Endodermal cell (in vitro differentiated cells): Measurements from ENCODE around the gene BLVRB. TPM values are rescaled to one million over a fixed set of nuclear protein-coding genes. Genes with fewer than 3 reads are reported as not detected.

Experiments
- DNase-seq: peaks from one replicate; pipeline ENCODE4 v3.0.0-alpha.2; 2017
- H3K27ac ChIP-seq: 2 replicates; pipeline ENCODE4 v1.5.1; 2013; ENCODE audit warnings: mild to moderate bottlenecking, low read depth, low read length, moderate library complexity
- H3K27me3 ChIP-seq: 2 replicates; pipeline ENCODE4 v1.6.1; 2013; ENCODE audit warnings: mild to moderate bottlenecking, low read length, moderate library complexity; ENCODE audit not compliant: insufficient read depth, control insufficient read depth, poor library complexity, severe bottlenecking
- H3K36me3 ChIP-seq: 2 replicates; pipeline ENCODE4 v1.7.0; 2013; ENCODE audit warnings: mild to moderate bottlenecking, low read length, moderate library complexity; ENCODE audit not compliant: control insufficient read depth, insufficient read depth
- H3K4me1 ChIP-seq: one replicate; pipeline ENCODE4 v1.7.0; 2013; ENCODE audit warnings: low read length; ENCODE audit not compliant: control insufficient read depth, insufficient read depth
- H3K4me3 ChIP-seq: 2 replicates; pipeline ENCODE4 v1.5.1; 2013; ENCODE audit warnings: mild to moderate bottlenecking, low read length, moderate library complexity
- H3K9ac ChIP-seq: 2 replicates; pipeline ENCODE4 v1.6.1; 2013; ENCODE audit warnings: mild to moderate bottlenecking, low read length, moderate library complexity; ENCODE audit not compliant: poor library complexity, severe bottlenecking; ENCODE audit errors: extremely low read depth
- H3K9me3 ChIP-seq: 2 replicates; pipeline ENCODE4 v1.6.1; 2013; ENCODE audit warnings: mild to moderate bottlenecking, low read length, moderate library complexity; ENCODE audit not compliant: control insufficient read depth
- H3K27ac Mint-ChIP-seq: 2 replicates; pipeline ENCODE4 v1.8.0; 2020; ENCODE audit warnings: mixed read lengths
- H3K27me3 Mint-ChIP-seq: 2 replicates; pipeline ENCODE4 v1.8.0; 2021; ENCODE audit warnings: mild to moderate bottlenecking, mixed read lengths; ENCODE audit not compliant: insufficient read depth
- H3K36me3 Mint-ChIP-seq: 2 replicates; pipeline ENCODE4 v1.8.0; 2020; ENCODE audit warnings: low read depth, mixed read lengths
- H3K4me1 Mint-ChIP-seq: 2 replicates; pipeline ENCODE4 v1.8.0; 2020; ENCODE audit warnings: mixed read lengths
- H3K4me3 Mint-ChIP-seq: 2 replicates; pipeline ENCODE4 v1.8.0; 2020; ENCODE audit warnings: mild to moderate bottlenecking, moderate library complexity, mixed read lengths
- H3K9me3 Mint-ChIP-seq: 2 replicates; pipeline ENCODE4 v1.8.0; 2020; ENCODE audit warnings: mild to moderate bottlenecking, mixed read lengths
- WGBS, 2 experiments: methylation state at CpG; one replicate each; pipeline versions ENCODE4 v1.1.5 to v1.1.7; 2013; ENCODE audit warnings: missing lambda C conversion rate in 2 of 2, mixed read lengths in 1 of 2; ENCODE audit not compliant: insufficient coverage in 1 of 2, insufficient read length in 1 of 2; 5-methylcytosine and 5-hydroxymethylcytosine counted together
- total RNA-seq, 2 donors: library from RNA; stranded (reverse); fragmentation: NEBNext Ultra II Directional in 1 of 2; extraction: Animal tissue kit (Norgen Biotek cat#: 25700) in 1 of 2; gene quantifications; 2 replicates in 1 of 2; 3 replicates in 1 of 2; pipeline ENCODE4 v1.2.1, GENCODE V29; 2021
- TF ChIP-seq, protein P1 (sequence below): fragments of 200-600 bp; sonication (generic); conservative IDR thresholded peaks from 2 replicates; pipeline ENCODE4 v1.5.0; 2021; ENCODE audit warnings: antibody characterized with exemption, mild to moderate bottlenecking

The BLVRB gene
- total RNA-seq, 2 donors from 2014 or later, result 24.7 to 41.0 TPM

DNA sequence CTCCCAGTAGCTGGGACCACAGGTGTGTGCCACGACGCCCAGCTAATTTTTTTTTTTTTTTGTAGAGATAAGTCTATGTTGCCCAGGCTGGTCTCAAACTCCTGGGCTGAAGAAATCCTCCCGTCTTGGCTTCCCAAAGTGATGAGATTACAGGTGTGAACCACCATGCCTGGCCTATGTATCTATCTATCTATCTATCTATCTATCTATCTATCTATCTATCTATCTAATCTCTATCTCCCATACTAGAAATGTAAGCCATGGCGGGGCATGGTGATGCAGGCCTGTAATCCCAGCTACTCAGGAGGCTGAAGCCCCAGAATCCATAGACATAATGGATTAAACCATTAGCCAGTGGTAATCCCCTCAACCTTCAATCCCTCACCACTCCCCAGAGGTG lies 14.9 kb downstream of the BLVRB start:
- WGBS, 2 experiments, result 86 to 90% methylated on average over 2 to 4 of the region's 4 CpGs
- Histone ChIP-seq H3K27ac (no peak overlapping the region), H3K36me3 (no peaks in the 10 kb centered on the region), H3K9ac (no peak overlapping the region), H3K27me3 (no peaks in the 10 kb centered on the region), H3K9me3 (no peaks in the 10 kb centered on the region), H3K4me3 (no peak overlapping the region), H3K4me1 (peaks cover 4% of the 10 kb centered on the region)
- Mint-ChIP-seq H3K9me3 (no peaks in the 10 kb centered on the region), H3K27me3 (no peaks in the 10 kb centered on the region), H3K4me3 (no peak overlapping the region), H3K36me3 (peaks cover 11% of the 10 kb centered on the region), H3K4me1 (peaks cover 11% of the 10 kb centered on the region), H3K27ac (no peak overlapping the region)
- TF ChIP-seq, protein P1, sequence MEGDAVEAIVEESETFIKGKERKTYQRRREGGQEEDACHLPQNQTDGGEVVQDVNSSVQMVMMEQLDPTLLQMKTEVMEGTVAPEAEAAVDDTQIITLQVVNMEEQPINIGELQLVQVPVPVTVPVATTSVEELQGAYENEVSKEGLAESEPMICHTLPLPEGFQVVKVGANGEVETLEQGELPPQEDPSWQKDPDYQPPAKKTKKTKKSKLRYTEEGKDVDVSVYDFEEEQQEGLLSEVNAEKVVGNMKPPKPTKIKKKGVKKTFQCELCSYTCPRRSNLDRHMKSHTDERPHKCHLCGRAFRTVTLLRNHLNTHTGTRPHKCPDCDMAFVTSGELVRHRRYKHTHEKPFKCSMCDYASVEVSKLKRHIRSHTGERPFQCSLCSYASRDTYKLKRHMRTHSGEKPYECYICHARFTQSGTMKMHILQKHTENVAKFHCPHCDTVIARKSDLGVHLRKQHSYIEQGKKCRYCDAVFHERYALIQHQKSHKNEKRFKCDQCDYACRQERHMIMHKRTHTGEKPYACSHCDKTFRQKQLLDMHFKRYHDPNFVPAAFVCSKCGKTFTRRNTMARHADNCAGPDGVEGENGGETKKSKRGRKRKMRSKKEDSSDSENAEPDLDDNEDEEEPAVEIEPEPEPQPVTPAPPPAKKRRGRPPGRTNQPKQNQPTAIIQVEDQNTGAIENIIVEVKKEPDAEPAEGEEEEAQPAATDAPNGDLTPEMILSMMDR, result no peak
- no peak for DNase-seq

DNA sequence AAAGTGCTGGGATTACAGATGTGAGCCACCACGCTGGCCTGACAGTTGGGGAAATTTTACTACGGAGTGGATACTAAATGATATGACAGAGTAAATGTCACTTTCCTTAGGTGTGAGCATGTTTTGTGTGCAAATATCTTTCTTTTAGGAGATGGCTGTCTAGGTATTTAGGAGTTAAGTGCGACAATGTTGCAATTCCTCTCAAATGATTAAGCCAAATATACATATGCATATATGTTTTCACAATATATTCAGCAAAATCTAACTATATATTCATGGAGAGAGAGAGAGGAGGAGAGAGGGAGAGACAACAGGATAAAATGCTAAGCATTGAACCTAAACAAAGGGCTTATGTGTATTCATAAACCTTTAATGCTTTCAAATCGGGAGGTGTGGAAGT lies 16.0 kb downstream of the BLVRB start:
- Mint-ChIP-seq H3K9me3 (no peaks in the 10 kb centered on the region), H3K4me3 (no peak overlapping the region), H3K36me3 (peaks cover 11% of the 10 kb centered on the region), H3K27ac (no peak overlapping the region), H3K4me1 (peaks cover 17% of the 10 kb centered on the region), H3K27me3 (no peaks in the 10 kb centered on the region)
- Histone ChIP-seq H3K4me3 (no peak overlapping the region), H3K36me3 (no peaks in the 10 kb centered on the region), H3K9me3 (no peaks in the 10 kb centered on the region), H3K27me3 (no peaks in the 10 kb centered on the region), H3K9ac (no peak overlapping the region), H3K27ac (no peak overlapping the region), H3K4me1 (peaks cover 4% of the 10 kb centered on the region)
- no peak for DNase-seq
- whole genome bisulfite sequencing, 2 experiments, result 93 to 96% methylated on average over 3 of the region's 4 CpGs
- TF ChIP-seq, protein P1, result no peak

DNA sequence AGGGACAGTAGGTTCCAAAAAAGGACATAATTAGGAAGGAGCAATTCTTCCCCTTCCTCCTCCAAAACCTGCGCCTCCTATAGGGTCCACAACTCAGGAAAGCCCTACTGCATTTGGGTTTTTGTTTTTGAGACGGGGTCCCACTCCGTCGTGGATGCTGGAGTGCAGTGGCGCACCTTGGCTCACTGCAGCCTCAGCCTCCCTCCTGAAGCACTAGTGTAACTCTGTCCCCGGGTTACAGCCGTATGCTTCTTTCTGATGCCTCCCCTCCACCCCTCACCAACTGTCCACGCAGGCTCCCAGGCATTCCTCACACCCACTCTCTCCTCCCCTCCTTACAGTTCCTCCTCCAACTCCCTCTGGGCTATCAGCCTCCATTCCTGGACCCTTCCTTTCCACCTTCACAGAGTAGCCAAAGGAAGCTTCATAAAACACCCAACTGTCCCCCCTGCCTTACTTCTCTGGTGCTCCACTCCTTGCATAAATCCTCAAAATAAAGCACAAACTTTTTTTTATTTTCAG lies 19.2 kb downstream of the BLVRB start:
- H3K36me3 Mint-ChIP-seq, result peaks cover 28% of the 10 kb centered on the region
- H3K27ac Mint-ChIP-seq, result peak overlapping the region; percentile 92
- peaks cover 15% of the 10 kb centered on the region for H3K36me3 ChIP-seq
- peaks cover 28% of the 10 kb centered on the region for H3K4me1 Mint-ChIP-seq
- no peak overlapping the region for H3K9ac ChIP-seq
- DNase-seq, result no peak
- WGBS, 2 experiments, result 90% methylated on average over 5 to 8 of the region's 8 CpGs
- TF ChIP-seq, protein P1, result no peak
- peaks cover 4% of the 10 kb centered on the region for H3K4me1 ChIP-seq
- H3K27me3 Mint-ChIP-seq, result no peaks in the 10 kb centered on the region
- no peaks in the 10 kb centered on the region for H3K9me3 ChIP-seq
- no peaks in the 10 kb centered on the region for H3K9me3 Mint-ChIP-seq
- no peak overlapping the region for H3K4me3 ChIP-seq
- H3K27ac ChIP-seq, result no peak overlapping the region
- no peaks in the 10 kb centered on the region for H3K27me3 ChIP-seq
- H3K4me3 Mint-ChIP-seq, result no peak overlapping the region
